DND-41 (cell line): Measurements from ENCODE around the gene EHBP1.

Experiments used
- ATAC-seq: fragments of 200-7000 bp; cut with Tn5 transposase; 3 replicates; pipeline ENCODE4 v1.9.1; 2021; ENCODE audit warnings: low read depth; ENCODE audit not compliant: insufficient read depth
- DNase-seq: peaks from one replicate; pipeline ENCODE4 v3.0.0-alpha.2; 2020
- H2AFZ ChIP-seq: 2 replicates; pipeline ENCODE4 v1.6.0; 2012; ENCODE audit warnings: low read depth, low read length
- H3K27ac ChIP-seq: 2 replicates; pipeline ENCODE4 v1.5.1; 2012; ENCODE audit warnings: low read length, inconsistent platforms
- H3K27me3 ChIP-seq: fragments of 200-600 bp; sonication (generic); 2 replicates; pipeline ENCODE4 v1.6.0; 2012; ENCODE audit warnings: low read length, mild to moderate bottlenecking, inconsistent platforms; ENCODE audit not compliant: insufficient read depth, poor library complexity
- H3K36me3 ChIP-seq: 2 replicates; pipeline ENCODE4 v1.5.1; 2012; ENCODE audit warnings: low read length, inconsistent platforms; ENCODE audit not compliant: insufficient read depth
- H3K4me1 ChIP-seq: 2 replicates; pipeline ENCODE4 v1.5.1; 2012; ENCODE audit warnings: mild to moderate bottlenecking, low read length; ENCODE audit not compliant: insufficient read depth
- H3K4me2 ChIP-seq: 2 replicates; pipeline ENCODE4 v1.6.0; 2012; ENCODE audit warnings: mild to moderate bottlenecking, moderate library complexity, low read length, inconsistent platforms; ENCODE audit not compliant: insufficient read depth
- H3K4me3 ChIP-seq, 2 experiments: fragments of 200-600 bp in 1 of 2; shearing (Covaris generic) in 1 of 2; 2 replicates each; pipeline ENCODE4 v1.5.1; 2012 to 2016; ENCODE audit warnings: inconsistent platforms in 2 of 2, low read length in 2 of 2, mild to moderate bottlenecking in 2 of 2, low read depth in 1 of 2, moderate library complexity in 1 of 2
- H3K79me2 ChIP-seq: 2 replicates; pipeline ENCODE4 v1.6.0; 2012; ENCODE audit warnings: low read length, inconsistent platforms; ENCODE audit not compliant: insufficient read depth
- H3K9ac ChIP-seq: 2 replicates; pipeline ENCODE4 v1.6.0; 2012; ENCODE audit warnings: low read depth, mild to moderate bottlenecking, inconsistent platforms, low read length, moderate library complexity
- H3K9me3 ChIP-seq: 2 replicates; pipeline ENCODE4 v1.5.1; 2012; ENCODE audit warnings: low read length, moderate library complexity, mild to moderate bottlenecking, inconsistent platforms; ENCODE audit not compliant: insufficient read depth, severe bottlenecking
- H4K20me1 ChIP-seq: 2 replicates; pipeline ENCODE4 v1.6.0; 2012; ENCODE audit warnings: low read length; ENCODE audit not compliant: insufficient read depth
- EZH2 ChIP-seq: IDR thresholded peaks from 3 replicates; pipeline ENCODE4 v1.6.1; 2012; ENCODE audit warnings: borderline replicate concordance, low read depth, mild to moderate bottlenecking, moderate library complexity, low read length, inconsistent platforms; ENCODE audit not compliant: severe bottlenecking
- TF ChIP-seq, protein P1 (sequence below): IDR thresholded peaks from 2 replicates; pipeline ENCODE4 v1.5.1; 2012; ENCODE audit warnings: borderline replicate concordance, low read length, moderate library complexity, mild to moderate bottlenecking; ENCODE audit not compliant: poor library complexity, severe bottlenecking; ENCODE audit errors: extremely low read depth

The EHBP1 gene

DNA sequence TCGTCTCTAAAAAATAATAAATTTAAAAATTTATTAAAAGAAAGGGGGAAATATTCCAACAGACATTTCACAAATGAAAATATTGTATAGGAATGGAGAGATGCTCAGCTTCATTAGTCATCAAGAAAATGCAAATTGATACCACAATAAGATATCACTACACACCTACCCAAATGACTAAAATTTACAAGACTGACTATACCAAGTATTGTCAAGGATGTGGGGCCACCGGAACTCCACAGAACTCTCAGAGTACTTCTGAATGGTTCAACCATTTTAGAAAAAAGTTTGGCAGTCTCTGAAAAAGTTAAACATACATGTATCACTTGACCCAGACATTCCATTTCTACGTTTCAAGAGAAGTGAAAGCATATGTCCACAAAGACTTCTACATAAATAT lies 163.4 kb downstream of the EHBP1 start:
- no peak overlapping the region for H2AFZ ChIP-seq
- TF ChIP-seq, protein P1, sequence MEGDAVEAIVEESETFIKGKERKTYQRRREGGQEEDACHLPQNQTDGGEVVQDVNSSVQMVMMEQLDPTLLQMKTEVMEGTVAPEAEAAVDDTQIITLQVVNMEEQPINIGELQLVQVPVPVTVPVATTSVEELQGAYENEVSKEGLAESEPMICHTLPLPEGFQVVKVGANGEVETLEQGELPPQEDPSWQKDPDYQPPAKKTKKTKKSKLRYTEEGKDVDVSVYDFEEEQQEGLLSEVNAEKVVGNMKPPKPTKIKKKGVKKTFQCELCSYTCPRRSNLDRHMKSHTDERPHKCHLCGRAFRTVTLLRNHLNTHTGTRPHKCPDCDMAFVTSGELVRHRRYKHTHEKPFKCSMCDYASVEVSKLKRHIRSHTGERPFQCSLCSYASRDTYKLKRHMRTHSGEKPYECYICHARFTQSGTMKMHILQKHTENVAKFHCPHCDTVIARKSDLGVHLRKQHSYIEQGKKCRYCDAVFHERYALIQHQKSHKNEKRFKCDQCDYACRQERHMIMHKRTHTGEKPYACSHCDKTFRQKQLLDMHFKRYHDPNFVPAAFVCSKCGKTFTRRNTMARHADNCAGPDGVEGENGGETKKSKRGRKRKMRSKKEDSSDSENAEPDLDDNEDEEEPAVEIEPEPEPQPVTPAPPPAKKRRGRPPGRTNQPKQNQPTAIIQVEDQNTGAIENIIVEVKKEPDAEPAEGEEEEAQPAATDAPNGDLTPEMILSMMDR, result no peak
- no peak for TF ChIP-seq EZH2
- no peak overlapping the region for H3K4me2 ChIP-seq
- no peak overlapping the region for H3K27ac ChIP-seq
- no peak overlapping the region for H3K9ac ChIP-seq
- DNase-seq (no peak), ATAC-seq (no peak)
- no peak overlapping the region for H3K4me3 ChIP-seq
- H3K79me2 ChIP-seq, result no peaks in the 10 kb centered on the region
- H3K9me3 ChIP-seq, result peaks cover 17% of the 10 kb centered on the region
- no peaks in the 10 kb centered on the region for H4K20me1 ChIP-seq
- H3K4me1 ChIP-seq, result no peaks in the 10 kb centered on the region
- H3K27me3 ChIP-seq, result no peaks in the 10 kb centered on the region
- H3K36me3 ChIP-seq, result peaks cover 33% of the 10 kb centered on the region

DNA sequence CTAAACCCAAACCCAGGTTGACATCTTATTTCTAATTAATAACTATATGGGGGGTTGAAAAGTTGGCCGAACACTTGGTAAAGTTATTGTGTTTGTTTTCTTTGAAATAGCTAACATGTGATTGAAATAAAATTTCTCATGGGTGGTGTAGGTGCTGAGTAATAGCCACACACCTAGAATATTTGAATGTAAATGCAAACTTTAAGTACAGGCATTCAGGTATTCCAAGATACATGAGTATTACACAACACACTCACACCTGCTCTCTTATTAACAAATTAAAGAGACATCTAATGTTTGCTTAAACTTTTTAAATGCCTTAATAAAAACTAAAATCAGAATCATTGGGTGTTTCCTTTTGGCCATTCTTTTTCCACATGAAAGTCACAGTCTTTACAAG lies 165.5 kb downstream of the EHBP1 start:
- peaks cover 25% of the 10 kb centered on the region for H3K9me3 ChIP-seq
- H3K9ac ChIP-seq, result no peak overlapping the region
- H2AFZ ChIP-seq, result no peak overlapping the region
- no peaks in the 10 kb centered on the region for H3K4me1 ChIP-seq
- no peak overlapping the region for H3K4me2 ChIP-seq
- no peak overlapping the region for H3K4me3 ChIP-seq
- no peaks in the 10 kb centered on the region for H3K27me3 ChIP-seq
- no peaks in the 10 kb centered on the region for H3K79me2 ChIP-seq
- peaks cover 38% of the 10 kb centered on the region for H3K36me3 ChIP-seq
- H4K20me1 ChIP-seq, result no peaks in the 10 kb centered on the region
- no peak overlapping the region for H3K27ac ChIP-seq
- TF ChIP-seq EZH2, result no peak
- TF ChIP-seq, protein P1, result no peak
- no peak for DNase-seq
- ATAC-seq, result no peak

DNA sequence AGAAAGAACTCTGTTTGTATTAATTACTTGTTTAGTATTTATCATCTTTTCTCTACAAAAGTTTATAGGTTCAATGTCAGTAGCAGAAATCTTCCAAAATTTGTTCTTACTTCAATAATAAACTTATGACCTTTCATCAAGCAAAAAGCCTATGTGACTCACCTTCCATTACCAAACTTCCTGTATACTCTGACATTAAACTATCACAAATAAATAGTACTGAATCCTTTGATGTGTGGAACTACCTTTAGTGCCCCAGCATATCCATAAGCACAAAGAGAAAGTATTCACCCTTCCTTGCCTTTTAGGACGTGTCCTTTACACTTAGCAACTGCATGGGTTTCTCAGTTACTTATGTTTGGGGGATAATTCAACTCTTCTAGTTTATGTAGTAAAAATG lies 166.0 kb downstream of the EHBP1 start:
- H2AFZ ChIP-seq, result no peak overlapping the region
- no peak overlapping the region for H3K27ac ChIP-seq
- H3K9me3 ChIP-seq, result peaks cover 27% of the 10 kb centered on the region
- TF ChIP-seq EZH2, result no peak
- TF ChIP-seq, protein P1, result no peak
- ATAC-seq (no peak), DNase-seq (no peak)
- H4K20me1 ChIP-seq, result no peaks in the 10 kb centered on the region
- no peak overlapping the region for H3K4me3 ChIP-seq
- H3K79me2 ChIP-seq, result no peaks in the 10 kb centered on the region
- no peaks in the 10 kb centered on the region for H3K27me3 ChIP-seq
- peaks cover 40% of the 10 kb centered on the region for H3K36me3 ChIP-seq
- H3K4me1 ChIP-seq, result no peaks in the 10 kb centered on the region
- H3K9ac ChIP-seq, result no peak overlapping the region
- no peak overlapping the region for H3K4me2 ChIP-seq

DNA sequence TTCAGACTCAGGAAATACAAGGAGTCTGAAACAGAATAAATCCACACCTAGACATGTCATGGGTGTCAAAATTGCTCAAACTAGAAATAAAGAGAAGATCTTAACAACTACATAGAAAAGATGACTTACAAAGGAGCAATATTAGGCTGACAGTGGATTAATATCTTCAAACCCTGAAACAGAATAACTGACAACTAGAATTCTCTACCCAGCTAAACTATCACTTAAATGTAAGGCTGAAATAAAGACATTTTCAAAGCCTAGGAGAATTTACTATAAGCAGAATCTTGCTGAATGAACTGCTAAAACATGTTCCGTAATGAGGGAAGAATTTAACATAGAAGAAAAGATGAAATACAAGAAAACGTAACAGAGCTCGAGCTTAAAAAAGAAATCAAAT lies 168.1 kb downstream of the EHBP1 start:
- Histone ChIP-seq H3K27ac (no peak overlapping the region), H3K9me3 (peaks cover 29% of the 10 kb centered on the region), H4K20me1 (no peaks in the 10 kb centered on the region), H3K36me3 (peaks cover 55% of the 10 kb centered on the region), H3K4me3 (no peak overlapping the region), H3K4me2 (no peak overlapping the region), H3K79me2 (no peaks in the 10 kb centered on the region), H3K4me1 (no peaks in the 10 kb centered on the region), H3K9ac (no peak overlapping the region), H2AFZ (no peak overlapping the region), H3K27me3 (no peaks in the 10 kb centered on the region)
- TF ChIP-seq, protein P1, result no peak
- no peak for TF ChIP-seq EZH2
- ATAC-seq (no peak), DNase-seq (no peak)
